Tibial artery (tissue), 4 donors: ENCODE results near the gene ACR.

Source experiments
- DNase-seq, 2 donors: peaks; one replicate each; pipeline ENCODE4 v3.0.0-alpha.2; 2019
- H3K27ac ChIP-seq, 2 donors: fragments of 200-600 bp; sonication (generic) in 1 of 2; 1 replicate in 1 of 2; 2 replicates in 1 of 2; pipeline ENCODE4 v1.5.1; 2018 to 2019; ENCODE audit warnings: mild to moderate bottlenecking in 1 of 2
- H3K27me3 ChIP-seq, 2 donors: fragments of 200-600 bp; sonication (generic) in 1 of 2; one replicate each; pipeline versions ENCODE4 v1.5.1 to v1.6.0; 2016 to 2019
- H3K36me3 ChIP-seq, 3 donors: fragments of 200-600 bp; sonication (generic) in 2 of 3; one replicate each; pipeline ENCODE4 v1.5.1; 2016 to 2019; ENCODE audit warnings: mild to moderate bottlenecking in 2 of 3
- H3K4me1 ChIP-seq, 4 donors: fragments of 200-600 bp; sonication (generic) in 2 of 4; 1 replicate in 3 of 4; 2 replicates in 1 of 4; pipeline ENCODE4 v1.5.1; 2016 to 2019
- H3K4me3 ChIP-seq, 2 donors: fragments of 200-600 bp; sonication (generic) in 1 of 2; 1 replicate in 1 of 2; 2 replicates in 1 of 2; pipeline ENCODE4 v1.5.1; 2018 to 2019; ENCODE audit warnings: mild to moderate bottlenecking in 2 of 2
- H3K9me3 ChIP-seq, 3 donors: fragments of 200-600 bp; sonication (generic) in 1 of 3; one replicate each; pipeline ENCODE4 v1.5.1; 2016 to 2019
- intact Hi-C: fragments of 100-400 bp; cut with DNase I; formaldehyde crosslinking; loops from one replicate; pipeline ENCODE4 v1.15.0; 2023; ENCODE audit warnings: low total_unique reads
- TF ChIP-seq, protein P1 (sequence below), 2 experiments: fragments of 200-600 bp in 1 of 2; fragments of 450-650 bp in 1 of 2; IDR thresholded peaks; one replicate each; pipeline ENCODE4 v1.5.1; 2017 to 2019; ENCODE audit warnings: antibody characterized with exemption in 2 of 2, mild to moderate bottlenecking in 1 of 2, moderate library complexity in 1 of 2

The ACR gene

DNA sequence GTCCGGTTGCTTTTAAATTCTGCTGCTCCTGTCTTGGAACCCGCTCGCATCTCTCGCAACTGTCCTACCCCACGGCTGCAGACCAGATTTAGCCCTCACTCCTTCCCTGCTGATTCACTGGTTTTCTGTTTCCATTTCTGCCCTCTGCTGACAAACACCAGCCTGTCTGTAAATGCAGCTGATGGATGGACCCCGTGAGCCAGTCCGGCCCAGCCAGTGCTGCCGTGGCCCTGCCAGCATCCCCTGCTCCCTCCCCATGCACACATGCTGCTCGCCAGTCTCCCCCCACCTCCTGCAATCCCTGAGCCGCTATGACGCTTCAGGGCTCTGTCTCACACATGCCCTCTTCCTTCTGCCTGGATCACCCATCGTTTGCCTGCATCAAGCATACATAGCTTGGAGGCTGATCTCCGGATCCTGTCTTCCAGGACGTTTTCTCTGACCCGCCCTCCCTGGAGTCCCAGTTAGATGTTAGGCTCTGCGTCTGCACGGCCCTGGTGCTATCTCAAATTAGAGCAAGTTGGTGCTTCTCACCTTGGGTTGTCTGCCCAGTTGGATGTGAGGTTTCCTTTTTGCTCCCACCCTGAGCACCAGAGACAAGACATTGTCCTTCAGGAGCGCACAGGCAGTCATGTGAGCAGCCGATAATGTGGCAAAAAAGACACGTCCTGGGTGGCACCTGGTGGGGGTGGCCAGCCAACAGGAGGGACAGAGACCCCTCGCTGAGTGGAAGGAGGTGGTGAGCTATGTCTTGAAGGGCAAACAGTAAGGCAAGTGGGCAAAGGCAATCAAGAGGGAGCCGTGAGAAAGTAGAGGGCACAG, 4.3 kb upstream of the ACR start:
- peaks cover 0 to 6% (median 0%) of the 10 kb centered on the region in 4 donors for H3K4me1 ChIP-seq

DNA sequence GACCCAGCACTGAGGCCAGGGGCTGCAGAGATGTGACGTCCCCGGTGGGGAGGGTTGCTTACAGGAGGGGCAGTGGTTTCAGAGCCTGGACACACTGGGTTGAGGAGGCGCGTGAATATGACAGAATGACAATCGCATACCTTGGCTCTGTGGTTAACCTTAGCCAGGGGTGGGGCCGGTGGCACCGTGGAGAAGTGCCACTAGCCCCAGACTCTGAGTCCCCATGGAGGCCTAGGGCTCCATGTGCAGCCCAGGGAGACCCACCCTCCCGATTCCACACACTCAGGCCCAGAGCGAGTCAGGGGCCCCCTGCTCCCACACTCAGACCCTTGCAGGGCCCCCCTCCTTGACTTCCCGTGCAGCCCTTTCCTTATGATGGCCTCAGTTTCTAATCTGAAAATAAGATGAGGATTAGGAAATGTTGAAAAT, 3.6 kb upstream of the ACR start:
- Histone ChIP-seq H3K4me3 (no peak overlapping the region), H3K9me3 (no peaks in the 10 kb centered on the region), H3K27ac (no peak overlapping the region), H3K27me3 (peaks cover 0 to 70% of the 10 kb centered on the region in 2 donors), H3K4me1 (peaks cover 0 to 6% (median 0%) of the 10 kb centered on the region in 4 donors), H3K36me3 (no peaks in the 10 kb centered on the region)
- TF ChIP-seq, protein P1, sequence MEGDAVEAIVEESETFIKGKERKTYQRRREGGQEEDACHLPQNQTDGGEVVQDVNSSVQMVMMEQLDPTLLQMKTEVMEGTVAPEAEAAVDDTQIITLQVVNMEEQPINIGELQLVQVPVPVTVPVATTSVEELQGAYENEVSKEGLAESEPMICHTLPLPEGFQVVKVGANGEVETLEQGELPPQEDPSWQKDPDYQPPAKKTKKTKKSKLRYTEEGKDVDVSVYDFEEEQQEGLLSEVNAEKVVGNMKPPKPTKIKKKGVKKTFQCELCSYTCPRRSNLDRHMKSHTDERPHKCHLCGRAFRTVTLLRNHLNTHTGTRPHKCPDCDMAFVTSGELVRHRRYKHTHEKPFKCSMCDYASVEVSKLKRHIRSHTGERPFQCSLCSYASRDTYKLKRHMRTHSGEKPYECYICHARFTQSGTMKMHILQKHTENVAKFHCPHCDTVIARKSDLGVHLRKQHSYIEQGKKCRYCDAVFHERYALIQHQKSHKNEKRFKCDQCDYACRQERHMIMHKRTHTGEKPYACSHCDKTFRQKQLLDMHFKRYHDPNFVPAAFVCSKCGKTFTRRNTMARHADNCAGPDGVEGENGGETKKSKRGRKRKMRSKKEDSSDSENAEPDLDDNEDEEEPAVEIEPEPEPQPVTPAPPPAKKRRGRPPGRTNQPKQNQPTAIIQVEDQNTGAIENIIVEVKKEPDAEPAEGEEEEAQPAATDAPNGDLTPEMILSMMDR (IDR thresholded peaks at IDR 0.05), result no peak
- intact Hi-C loops, result no loop called here
- DNase-seq, result no peak

More for the DNA sequence above, 4.3 kb upstream of the ACR start:
- H3K27me3 ChIP-seq, result peaks cover 0 to 70% of the 10 kb centered on the region in 2 donors
- intact Hi-C loops, result no loop called here
- H3K27ac ChIP-seq, result no peak overlapping the region
- peak; percentile 20 to 41 for DNase-seq
- TF ChIP-seq, protein P1 (IDR thresholded peaks at IDR 0.05), result no peak
- no peaks in the 10 kb centered on the region for H3K9me3 ChIP-seq
- H3K4me3 ChIP-seq, result no peak overlapping the region
- H3K36me3 ChIP-seq, result no peaks in the 10 kb centered on the region

DNA sequence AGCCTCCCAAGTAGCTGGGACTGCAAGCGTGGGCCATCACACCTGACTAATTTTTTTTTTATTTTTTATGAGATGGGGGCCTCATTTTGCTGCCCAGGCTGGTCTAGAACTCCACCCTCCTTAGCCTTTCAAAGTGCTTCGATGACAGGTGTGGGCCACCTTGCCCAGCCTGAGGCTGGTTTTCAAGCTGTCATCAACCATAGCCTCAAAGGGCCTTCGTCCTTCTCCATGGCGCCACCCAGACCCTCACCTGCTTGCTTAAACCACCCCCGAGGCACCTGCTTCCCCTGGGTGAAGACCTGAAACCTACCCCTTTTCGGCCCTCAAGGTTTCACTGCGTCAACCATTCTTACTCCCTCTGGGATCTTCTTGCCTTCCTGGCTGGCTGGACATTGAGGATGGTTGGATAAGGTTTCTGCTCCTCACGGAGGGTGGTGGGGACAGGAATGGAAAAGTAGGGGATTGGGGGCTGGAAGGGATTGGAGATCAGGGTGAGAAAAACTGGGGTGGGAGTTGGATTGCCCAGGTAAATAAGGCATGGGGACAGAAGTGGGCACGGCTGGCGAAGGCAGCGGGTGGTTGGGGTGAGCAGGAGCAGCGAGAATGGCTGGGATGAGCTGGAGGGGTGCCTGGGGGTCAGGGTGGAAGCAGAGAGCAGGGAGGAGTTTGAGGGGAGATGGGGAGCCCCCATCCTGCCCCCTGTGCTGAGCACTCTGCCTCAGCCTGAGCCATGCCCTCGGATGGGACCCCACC, 2.8 kb upstream of the ACR start:
- peak in 1 of 2 donors; percentile 48 for DNase-seq
- peaks cover 0 to 6% (median 0%) of the 10 kb centered on the region in 4 donors for H3K4me1 ChIP-seq
- no peaks in the 10 kb centered on the region for H3K9me3 ChIP-seq
- intact Hi-C loops, result no loop called here
- H3K36me3 ChIP-seq, result no peaks in the 10 kb centered on the region
- H3K27me3 ChIP-seq, result peaks cover 0 to 70% of the 10 kb centered on the region in 2 donors
- no peak overlapping the region for H3K4me3 ChIP-seq
- no peak overlapping the region for H3K27ac ChIP-seq
- TF ChIP-seq, protein P1 (IDR thresholded peaks at IDR 0.05), result no peak

DNA sequence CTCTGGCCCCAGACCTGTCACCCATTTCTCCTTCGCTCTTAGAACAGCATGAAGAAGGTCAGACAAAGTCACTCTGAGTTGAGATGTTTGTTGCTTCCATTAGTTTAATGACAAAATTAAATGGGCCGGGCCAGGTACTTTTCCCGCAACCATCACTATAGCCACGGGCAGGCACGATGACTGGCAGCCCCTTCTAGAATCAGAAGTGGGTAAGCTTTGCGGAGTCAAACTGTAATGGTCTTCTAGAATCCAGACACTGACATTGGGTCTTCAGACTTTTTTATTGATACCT, 2.3 kb upstream of the ACR start:
- no peak for DNase-seq
- Histone ChIP-seq H3K36me3 (no peaks in the 10 kb centered on the region), H3K4me1 (peaks cover 0 to 6% (median 0%) of the 10 kb centered on the region in 4 donors), H3K9me3 (no peaks in the 10 kb centered on the region), H3K27ac (no peak overlapping the region), H3K27me3 (peaks cover 0 to 68% of the 10 kb centered on the region in 2 donors), H3K4me3 (no peak overlapping the region)
- TF ChIP-seq, protein P1 (IDR thresholded peaks at IDR 0.05), result no peak
- intact Hi-C loops, result no loop called here

DNA sequence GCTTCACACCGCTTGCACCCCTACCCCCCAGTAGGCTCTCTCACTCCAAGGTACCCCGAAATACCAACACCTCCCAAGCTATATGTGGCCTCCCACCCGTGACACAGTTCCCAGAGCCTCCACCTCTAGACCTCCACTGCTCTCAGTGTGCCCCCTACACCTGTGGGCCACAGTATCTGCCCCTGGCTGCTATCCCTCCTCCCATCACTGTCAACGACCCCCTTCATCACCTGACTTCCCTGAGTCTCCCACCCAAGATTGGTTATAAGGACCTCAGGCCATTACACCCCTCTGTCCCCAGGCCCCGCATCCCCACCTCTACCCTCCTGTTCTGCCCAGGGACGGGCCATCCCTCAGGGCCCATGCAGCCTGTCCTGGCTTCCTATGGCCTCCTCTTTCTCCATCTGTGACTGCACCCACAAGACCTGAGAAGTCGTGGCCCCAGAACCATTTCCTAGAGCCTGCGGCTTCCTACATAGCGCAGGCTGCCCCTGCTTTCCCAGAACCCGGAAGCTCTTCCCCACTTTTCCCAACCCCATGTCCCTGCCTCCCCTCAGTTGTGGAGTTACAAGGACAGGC, 734 bp downstream of the ACR start:
- H3K9me3 ChIP-seq, result no peaks in the 10 kb centered on the region
- no peak overlapping the region for H3K4me3 ChIP-seq
- H3K27me3 ChIP-seq, result peaks cover 0 to 46% of the 10 kb centered on the region in 2 donors
- no peak for DNase-seq
- H3K4me1 ChIP-seq, result no peaks in the 10 kb centered on the region
- intact Hi-C loops, result no loop called here
- no peak overlapping the region for H3K27ac ChIP-seq
- TF ChIP-seq, protein P1 (IDR thresholded peaks at IDR 0.05), result no peak
- H3K36me3 ChIP-seq, result no peaks in the 10 kb centered on the region
